Measurements from ENCODE around the gene TAAR8.
"Not testable (repeated sequence)": the region's sequence is repeated elsewhere in the genome, so short reads cannot be mapped to it uniquely, and the experiment has no call there.

TAAR8 gene, protein sequence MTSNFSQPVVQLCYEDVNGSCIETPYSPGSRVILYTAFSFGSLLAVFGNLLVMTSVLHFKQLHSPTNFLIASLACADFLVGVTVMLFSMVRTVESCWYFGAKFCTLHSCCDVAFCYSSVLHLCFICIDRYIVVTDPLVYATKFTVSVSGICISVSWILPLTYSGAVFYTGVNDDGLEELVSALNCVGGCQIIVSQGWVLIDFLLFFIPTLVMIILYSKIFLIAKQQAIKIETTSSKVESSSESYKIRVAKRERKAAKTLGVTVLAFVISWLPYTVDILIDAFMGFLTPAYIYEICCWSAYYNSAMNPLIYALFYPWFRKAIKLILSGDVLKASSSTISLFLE

GRCh38 chr6:132552372-132552771, at the start of gene TAAR8:
Gene TAAR8 (plus strand): TSS chr6:132552672. CDS start chr6:132552693, 21 bp downstream.
- DNase-seq (ENCODE audit: low spot score) = no peak

- no peak for DNase-seq (ENCODE audit: low spot score)
Measured at GRCh38 chr6:132504757-132505156, 47.7 kb upstream of the TAAR8 start.

DNA sequence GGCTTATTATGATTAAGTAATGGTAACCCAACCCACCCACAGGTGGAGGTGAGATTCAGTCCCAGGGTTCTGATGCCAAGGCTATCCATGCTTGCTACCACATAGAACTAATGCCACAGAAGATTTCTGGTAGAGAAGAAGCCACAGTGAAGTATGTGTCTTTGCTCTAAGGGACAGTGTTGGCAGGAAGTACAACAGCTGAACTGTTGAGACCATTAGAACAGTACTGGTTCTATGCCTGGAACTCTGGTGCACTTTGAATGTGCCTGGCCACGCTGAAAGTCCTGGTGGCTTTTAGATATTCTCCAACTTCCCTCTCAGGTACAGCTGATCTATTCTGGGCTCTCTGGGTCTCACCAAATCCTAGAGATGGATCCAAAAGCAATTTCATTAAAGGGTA, 47.3 kb upstream of the TAAR8 start:
- no peak for DNase-seq (ENCODE audit: low spot score)

DNA sequence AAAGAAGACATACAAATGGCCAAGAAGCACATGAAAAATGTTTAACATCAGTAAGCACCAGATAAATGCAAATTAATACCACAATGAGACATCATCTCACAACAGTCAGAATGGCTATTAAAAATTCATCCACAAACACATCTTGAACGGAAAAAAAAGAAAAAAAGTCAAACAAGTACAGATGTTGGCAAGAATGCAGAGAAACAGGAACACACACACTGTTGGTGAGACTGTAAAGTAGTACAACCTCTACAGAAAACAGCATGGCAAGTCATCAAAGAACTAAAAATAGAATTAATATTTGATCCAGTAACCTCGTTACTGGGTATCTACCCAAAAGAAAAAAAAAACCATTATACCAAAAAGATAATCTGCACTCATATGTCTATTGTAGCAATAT, 46.0 kb upstream of the TAAR8 start:
- DNase-seq (ENCODE audit: low spot score) = no peak

DNA sequence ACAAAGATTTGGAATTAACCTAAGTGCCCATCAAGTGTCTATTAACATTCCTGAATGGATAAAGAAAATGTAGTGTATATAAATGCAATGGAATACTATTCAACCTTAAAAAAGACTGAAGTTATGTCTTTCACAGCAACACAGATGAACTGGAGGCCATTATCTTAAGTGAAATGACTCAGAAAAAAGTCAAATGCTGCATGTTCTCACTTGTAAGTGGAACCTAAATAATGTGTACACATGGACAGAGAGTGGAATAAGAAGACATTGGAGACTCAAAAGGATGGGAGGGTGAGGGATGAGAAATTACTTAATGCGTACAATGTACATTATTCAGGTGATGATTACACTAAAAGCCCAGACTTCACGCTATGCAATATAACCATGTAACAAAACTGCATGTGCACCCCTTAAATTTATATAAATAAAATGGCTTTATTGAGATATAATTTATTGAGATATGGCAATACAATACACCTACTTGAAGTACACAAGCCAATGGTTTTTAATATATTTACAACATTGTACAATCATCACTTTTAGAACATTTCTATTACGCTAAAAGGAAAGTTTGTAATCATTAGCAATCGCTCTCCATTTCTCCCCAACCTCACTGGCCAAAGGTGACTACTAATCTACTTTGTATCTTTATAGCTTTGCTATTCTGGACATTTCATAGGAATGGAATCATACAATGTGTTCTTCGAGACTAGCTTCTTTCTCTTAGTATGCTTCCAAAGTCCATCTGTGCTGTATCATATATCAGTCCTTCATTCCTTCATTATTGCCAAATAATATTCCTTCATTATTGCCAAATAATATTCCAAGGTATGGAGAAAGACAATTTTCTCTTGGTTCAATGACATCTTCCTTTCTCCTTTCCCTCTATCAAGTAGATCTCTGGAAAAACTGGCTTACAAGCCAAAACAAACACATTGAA, 45.3 kb upstream of the TAAR8 start:
- no peak for DNase-seq (ENCODE audit: low spot score)

- no peak for DNase-seq (ENCODE audit: low spot score)
Measured at GRCh38 chr6:132511210-132511830, 41.2 kb upstream of the TAAR8 start.

DNA sequence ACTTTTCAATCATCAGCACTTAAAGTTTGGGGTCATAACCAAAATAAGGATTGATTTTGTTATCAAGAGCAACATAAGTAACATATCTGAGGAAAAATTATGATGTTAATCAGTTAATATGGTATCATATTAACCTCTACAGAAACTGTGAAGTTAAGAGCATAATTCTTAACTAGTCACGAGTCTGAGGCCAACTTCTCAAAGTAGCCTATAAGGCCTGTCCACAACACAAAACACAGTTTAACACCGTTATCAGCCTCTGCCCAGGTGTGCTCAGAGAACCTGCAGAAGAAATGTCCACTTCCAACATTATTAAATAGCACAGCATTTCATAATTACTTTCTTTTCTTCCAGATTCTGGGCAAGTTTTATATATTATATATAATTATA, 40.6 kb upstream of the TAAR8 start:
- no peak for DNase-seq (ENCODE audit: low spot score)

- no peak for DNase-seq (ENCODE audit: low spot score)
Measured at GRCh38 chr6:132512342-132512637, 40.2 kb upstream of the TAAR8 start.

- DNase-seq (ENCODE audit: low spot score) = peak; percentile 81
Measured at GRCh38 chr6:132512638-132513632, 39.5 kb upstream of the TAAR8 start, which contains the start of gene STX7. Gene STX7 (minus strand): TSS chr6:132513116. CDS start chr6:132503530, 9,586 bp downstream.

DNA sequence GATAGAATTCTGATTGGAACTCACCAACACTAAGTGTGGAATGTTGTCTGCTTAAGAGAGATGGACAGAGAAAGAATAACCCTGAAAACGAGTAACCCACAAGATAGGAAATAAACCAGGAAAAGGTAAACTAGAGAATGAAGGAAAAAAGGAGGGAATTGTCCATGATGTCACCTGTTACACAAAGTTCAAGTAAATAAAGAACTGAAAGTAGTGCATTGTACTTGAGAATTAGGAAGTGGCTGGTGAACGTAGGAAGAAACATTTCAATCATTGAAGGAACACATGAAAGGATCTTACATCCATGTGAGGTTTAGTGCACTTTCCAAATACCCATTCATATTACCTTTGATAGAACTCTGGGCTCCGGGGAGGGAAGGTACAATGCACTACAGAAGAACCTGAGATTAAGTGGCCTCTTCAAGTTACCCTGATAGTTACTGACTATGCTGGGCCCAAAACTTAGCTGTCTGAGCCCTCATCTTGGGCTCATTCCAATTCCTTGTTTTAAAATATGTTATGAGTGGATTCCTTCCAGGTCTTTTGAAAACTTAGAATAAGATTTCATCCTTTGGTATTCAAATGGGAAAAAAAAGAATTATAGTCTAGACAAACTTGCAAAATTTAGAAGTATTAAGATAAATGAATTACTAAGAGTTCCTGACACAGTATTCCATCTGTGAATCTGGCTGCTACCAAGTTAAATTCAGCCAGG, 38.5 kb upstream of the TAAR8 start:
- no peak for DNase-seq (ENCODE audit: low spot score)

- no peak for DNase-seq (ENCODE audit: low spot score)
Measured at GRCh38 chr6:132515386-132515785, 37.1 kb upstream of the TAAR8 start.

GRCh38 chr6:132520953-132521352, 31.5 kb upstream of the TAAR8 start:
- DNase-seq (ENCODE audit: low spot score) = no peak

DNA sequence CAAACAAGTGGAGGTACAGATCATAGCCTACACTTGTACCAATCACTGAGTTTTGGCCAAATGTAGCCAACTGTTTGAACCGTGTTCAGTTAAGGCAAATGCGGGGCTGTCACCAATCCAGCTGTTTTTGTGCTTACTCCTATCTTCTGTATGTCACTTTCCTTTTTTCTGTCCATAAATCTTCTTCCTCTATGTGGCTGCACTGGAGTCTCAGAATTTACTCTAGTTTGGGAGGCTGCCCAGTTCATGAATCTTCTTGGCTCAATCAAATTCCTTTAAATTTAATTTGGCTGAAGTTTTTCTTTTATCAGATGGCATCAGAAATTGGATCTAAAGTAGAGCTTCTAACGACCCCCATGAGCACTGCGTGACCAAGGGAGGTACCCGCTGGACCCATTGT, 27.8 kb upstream of the TAAR8 start:
- no peak for DNase-seq (ENCODE audit: low spot score)

DNA sequence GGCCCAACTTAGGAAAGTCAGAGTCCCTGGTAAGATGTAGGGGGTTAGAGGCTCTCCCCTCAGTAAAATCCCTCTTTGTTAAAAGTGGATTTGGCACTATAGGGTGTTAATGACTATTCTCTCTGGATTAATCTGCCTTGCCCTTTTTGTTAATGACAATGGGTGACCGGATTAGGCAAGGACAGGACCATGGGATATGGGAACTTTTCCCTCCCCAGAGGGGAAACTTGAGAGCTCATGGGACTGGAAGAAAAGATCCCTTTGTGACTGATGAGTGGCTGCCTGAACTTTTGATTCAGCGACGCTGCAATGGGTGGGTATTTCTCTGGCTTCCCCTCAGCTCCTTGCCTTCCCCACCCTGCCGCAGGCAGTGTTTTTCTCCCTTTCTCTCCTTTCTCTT, 26.6 kb upstream of the TAAR8 start:
- DNase-seq (ENCODE audit: low spot score) = no peak

DNA sequence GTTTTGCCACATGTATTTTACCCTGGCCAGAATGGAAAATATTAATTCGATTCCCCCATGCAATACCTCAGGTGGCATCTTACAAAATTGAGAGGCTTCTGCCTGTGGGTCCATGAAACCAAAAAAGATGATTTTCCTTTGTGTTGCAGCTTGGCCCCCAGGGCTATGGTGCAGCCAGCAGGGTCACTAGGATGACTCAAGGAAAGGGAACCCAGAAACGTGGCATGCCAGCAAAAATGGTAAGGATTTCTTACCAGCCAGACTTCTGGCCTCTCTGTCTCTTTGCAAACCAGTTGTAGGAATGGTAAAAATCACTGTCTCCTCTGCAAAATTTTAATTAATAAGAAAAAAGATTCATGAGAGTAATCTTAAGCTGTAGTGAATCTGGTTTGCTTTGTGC, 26.0 kb upstream of the TAAR8 start:
- DNase-seq (ENCODE audit: low spot score) = no peak

DNA sequence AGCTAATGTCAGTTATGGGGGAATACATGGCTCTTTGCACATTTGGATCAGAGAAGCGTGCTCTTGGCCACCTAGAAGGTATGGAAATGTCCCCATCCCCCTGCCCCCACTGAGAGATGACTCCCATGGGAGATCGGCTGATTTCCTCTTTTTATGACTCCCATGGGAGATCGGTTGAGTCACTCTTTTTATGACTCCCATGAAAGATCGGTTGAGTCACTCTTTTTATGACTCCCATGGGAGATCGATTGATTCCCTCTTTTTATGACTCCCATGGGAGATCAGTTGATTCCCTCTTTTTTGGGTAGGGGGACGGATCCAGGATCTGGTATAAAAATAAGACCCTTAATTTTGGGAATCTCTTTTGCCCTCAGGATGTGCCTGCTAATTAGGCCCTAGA, 24.7 kb upstream of the TAAR8 start:
- no peak for DNase-seq (ENCODE audit: low spot score)

DNA sequence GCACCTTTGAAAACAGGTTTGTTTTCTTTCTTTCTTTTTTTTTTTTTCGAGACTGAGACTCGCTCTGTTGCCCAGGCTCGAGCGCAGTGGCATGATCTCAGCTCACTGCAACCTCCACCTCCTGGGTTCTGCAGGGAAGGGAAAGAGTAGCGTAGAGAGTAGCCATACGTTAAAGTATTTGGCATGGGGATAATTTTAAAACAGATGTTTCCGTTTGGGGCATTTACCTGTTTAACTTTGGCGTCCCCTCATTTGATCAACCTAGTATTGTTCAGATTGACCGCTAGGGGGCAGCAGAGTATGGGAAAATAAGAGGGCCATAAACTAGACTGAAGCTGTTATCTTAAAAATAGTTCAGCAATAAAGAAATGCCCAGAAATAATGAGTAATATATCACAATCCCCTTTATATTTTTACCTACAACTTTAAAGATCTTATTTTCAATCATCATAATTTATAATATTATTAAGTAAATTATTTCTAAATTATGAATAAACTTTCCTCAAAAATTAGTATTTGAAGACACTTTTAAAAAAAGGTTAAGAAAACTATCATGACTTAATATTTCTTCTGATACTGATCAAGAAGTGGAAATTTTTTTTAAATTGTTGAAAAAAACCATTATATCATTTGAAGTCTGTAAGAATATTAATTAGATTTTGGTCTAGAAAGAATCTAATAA, 22.0 kb upstream of the TAAR8 start:
- DNase-seq (ENCODE audit: low spot score) = peak; percentile 73

- DNase-seq (ENCODE audit: low spot score) = not testable (repeated sequence)
Measured at GRCh38 chr6:132534546-132534945, 17.9 kb upstream of the TAAR8 start.

DNA sequence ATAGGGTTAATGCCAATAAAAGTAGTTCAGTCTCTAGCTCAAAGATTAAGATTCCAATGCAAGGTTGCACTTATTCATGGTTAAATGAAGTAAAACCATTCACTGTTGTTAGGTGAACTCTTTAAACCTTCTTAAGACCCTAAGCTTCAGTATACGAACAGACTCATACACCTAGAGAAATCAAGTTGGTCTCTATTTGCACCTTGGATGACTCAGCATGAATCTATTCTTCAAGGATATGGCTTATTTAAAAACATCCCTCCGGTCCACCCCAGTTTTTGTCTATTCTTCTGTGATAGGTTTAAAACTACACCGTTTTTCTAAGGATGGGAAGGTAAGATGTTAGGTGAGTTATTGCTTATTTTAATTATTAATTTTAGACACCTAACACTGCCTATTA, 15.3 kb upstream of the TAAR8 start:
- DNase-seq (ENCODE audit: low spot score) = no peak

- no peak for DNase-seq (ENCODE audit: low spot score)
Measured at GRCh38 chr6:132537977-132538376, 14.5 kb upstream of the TAAR8 start, which contains the start of gene TAAR9. Gene TAAR9 (plus strand): TSS chr6:132538277. CDS start chr6:132538290, 13 bp downstream.
